ENCODE data around the gene GPR83.
A peak's percentile ranks its signal among the peaks of the same experiment; 100 is the strongest.

Gene GPR83

DNA sequence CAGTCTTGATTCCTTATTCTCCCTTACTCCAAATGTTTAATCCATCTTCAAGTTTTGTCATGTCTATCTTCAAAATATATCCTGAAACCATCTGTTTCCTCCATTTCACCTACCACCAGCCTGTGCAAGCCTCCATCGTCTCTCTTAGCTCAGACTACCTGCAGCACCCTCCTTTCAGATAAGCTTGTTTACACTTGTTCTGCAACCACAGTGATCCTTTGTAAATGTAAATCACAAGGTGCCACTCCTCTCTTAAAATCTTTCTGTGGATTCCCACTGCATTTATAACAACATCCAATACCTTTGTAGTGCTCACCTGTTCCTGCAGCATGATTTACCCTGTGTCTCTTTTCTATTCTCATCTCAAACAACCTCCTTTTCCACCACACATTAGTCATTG, 31.8 kb upstream of the GPR83 start:
- no peak overlapping the region for H3K4me3 ChIP-seq (ENCODE audit: control insufficient read depth, low read depth, low read length)
- TF ChIP-seq, protein P1, sequence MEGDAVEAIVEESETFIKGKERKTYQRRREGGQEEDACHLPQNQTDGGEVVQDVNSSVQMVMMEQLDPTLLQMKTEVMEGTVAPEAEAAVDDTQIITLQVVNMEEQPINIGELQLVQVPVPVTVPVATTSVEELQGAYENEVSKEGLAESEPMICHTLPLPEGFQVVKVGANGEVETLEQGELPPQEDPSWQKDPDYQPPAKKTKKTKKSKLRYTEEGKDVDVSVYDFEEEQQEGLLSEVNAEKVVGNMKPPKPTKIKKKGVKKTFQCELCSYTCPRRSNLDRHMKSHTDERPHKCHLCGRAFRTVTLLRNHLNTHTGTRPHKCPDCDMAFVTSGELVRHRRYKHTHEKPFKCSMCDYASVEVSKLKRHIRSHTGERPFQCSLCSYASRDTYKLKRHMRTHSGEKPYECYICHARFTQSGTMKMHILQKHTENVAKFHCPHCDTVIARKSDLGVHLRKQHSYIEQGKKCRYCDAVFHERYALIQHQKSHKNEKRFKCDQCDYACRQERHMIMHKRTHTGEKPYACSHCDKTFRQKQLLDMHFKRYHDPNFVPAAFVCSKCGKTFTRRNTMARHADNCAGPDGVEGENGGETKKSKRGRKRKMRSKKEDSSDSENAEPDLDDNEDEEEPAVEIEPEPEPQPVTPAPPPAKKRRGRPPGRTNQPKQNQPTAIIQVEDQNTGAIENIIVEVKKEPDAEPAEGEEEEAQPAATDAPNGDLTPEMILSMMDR (IDR thresholded peaks at IDR 0.05; ENCODE audit: control insufficient read depth, insufficient read depth, low read depth, low read length, missing control alignments): no peak
- no peak for DNase-seq (ENCODE audit: low read depth)

- no peak for DNase-seq (ENCODE audit: low read depth)
- H3K4me3 ChIP-seq (ENCODE audit: control insufficient read depth, low read depth, low read length): no peak overlapping the region
- TF ChIP-seq, protein P1 (IDR thresholded peaks at IDR 0.05; ENCODE audit: control insufficient read depth, insufficient read depth, low read depth, low read length, missing control alignments): no peak
Measured at GRCh38 chr11:94424662-94425061, 23.4 kb upstream of the GPR83 start.

- no peak for DNase-seq (ENCODE audit: low read depth)
- TF ChIP-seq, protein P1 (IDR thresholded peaks at IDR 0.05; ENCODE audit: control insufficient read depth, insufficient read depth, low read depth, low read length, missing control alignments): no peak
- no peak overlapping the region for H3K4me3 ChIP-seq (ENCODE audit: control insufficient read depth, low read depth, low read length)
Measured at GRCh38 chr11:94424011-94424410, 22.8 kb upstream of the GPR83 start.

GRCh38 chr11:94423507-94423906, 22.3 kb upstream of the GPR83 start:
- no peak for DNase-seq (ENCODE audit: low read depth)
- no peak overlapping the region for H3K4me3 ChIP-seq (ENCODE audit: control insufficient read depth, low read depth, low read length)
- TF ChIP-seq, protein P1 (IDR thresholded peaks at IDR 0.05; ENCODE audit: control insufficient read depth, insufficient read depth, low read depth, low read length, missing control alignments): no peak

GRCh38 chr11:94418123-94418765, 17.0 kb upstream of the GPR83 start:
- H3K4me3 ChIP-seq (ENCODE audit: control insufficient read depth, low read depth, low read length): no peak overlapping the region
- no peak for DNase-seq (ENCODE audit: low read depth)
- TF ChIP-seq, protein P1 (IDR thresholded peaks at IDR 0.05; ENCODE audit: control insufficient read depth, insufficient read depth, low read depth, low read length, missing control alignments): no peak

GRCh38 chr11:94417386-94417987, 16.3 kb upstream of the GPR83 start:
- peak; percentile 11 for DNase-seq (ENCODE audit: low read depth)
- H3K4me3 ChIP-seq (ENCODE audit: control insufficient read depth, low read depth, low read length): no peak overlapping the region
- TF ChIP-seq, protein P1 (IDR thresholded peaks at IDR 0.05; ENCODE audit: control insufficient read depth, insufficient read depth, low read depth, low read length, missing control alignments): peak; percentile 77
